GM10266 (cell line): ENCODE data around the gene C1QTNF2.

ENCODE experiments used
- DNase-seq: peaks from one replicate; pipeline ENCODE4 v3.0.0; 2012; ENCODE audit errors: extremely low spot score
- CTCF ChIP-seq: IDR thresholded peaks from 2 replicates; pipeline ENCODE4 v1.5.1; 2012; ENCODE audit warnings: mild to moderate bottlenecking, low read depth; ENCODE audit not compliant: control insufficient read depth, insufficient read depth; ENCODE audit errors: missing control alignments

Gene C1QTNF2

DNA sequence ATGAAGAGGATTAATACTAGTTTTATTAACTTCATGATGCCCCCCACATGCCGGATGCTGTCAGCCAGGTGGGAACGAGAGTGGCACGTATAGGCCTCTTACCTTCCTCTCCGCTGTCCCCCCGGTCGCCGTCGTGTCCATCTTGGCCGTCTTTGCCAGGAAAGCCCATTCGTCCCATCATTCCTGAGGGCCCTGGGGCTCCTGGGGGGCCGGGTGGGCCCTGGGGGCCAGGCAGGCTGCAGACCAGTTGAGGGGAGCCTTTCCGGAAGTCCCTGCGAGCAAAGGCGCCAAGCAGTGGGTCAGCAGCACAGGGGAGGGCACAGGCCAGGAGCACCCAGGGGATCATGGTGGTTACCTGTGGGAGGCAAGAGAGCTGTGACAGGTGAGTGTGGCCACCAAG is 15.8 kb downstream of the C1QTNF2 start:
- DNase-seq: no peak
- no peak for TF ChIP-seq CTCF

GRCh38 chr5:160353379-160353778 is 17.0 kb downstream of the C1QTNF2 start:
- no peak for DNase-seq
- no peak for TF ChIP-seq CTCF

DNA sequence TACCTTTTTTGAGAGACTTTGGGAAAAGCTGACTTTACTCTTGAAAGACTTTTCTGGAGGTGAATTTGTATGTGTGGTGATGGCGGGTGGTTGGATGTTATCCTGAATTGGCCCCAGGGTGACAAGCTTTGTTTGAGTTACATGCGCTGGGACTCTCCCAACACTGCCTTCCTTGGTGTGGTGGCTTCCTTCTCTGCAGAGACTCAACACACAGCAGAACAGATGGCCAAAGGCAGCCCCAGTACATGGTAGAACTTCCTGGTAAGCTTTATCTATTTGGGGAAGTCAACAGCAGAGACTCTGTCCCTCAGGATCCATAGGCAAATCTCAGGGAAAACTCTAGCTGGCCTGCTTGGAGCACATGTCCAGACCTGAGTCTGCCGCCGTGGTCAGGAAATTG is 18.1 kb downstream of the C1QTNF2 start:
- no peak for DNase-seq
- TF ChIP-seq CTCF: no peak

DNA sequence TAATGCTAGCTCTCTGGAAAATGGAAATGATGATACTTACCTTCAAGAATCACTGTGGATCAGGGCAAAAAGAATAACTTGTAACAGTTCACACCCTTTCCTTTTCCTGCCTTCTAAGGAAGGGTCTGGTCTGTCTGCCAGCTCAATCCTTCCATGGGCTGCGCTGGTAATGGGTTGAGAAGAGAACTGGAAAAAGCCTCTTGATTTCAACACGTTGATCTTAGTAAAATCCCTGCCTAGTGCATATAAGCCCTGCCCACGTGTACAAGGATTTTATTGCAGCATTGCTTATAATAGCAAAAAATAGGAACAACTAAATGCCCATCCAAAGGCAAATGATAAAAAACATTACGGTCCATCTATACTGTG is 20.5 kb downstream of the C1QTNF2 start:
- no peak for DNase-seq
- no peak for TF ChIP-seq CTCF

- no peak for DNase-seq
- TF ChIP-seq CTCF: no peak
Observed at GRCh38 chr5:160349249-160349934, 21.0 kb downstream of the C1QTNF2 start.

- DNase-seq: no peak
- TF ChIP-seq CTCF: no peak
Observed at GRCh38 chr5:160348080-160348479, 22.3 kb downstream of the C1QTNF2 start.

DNA sequence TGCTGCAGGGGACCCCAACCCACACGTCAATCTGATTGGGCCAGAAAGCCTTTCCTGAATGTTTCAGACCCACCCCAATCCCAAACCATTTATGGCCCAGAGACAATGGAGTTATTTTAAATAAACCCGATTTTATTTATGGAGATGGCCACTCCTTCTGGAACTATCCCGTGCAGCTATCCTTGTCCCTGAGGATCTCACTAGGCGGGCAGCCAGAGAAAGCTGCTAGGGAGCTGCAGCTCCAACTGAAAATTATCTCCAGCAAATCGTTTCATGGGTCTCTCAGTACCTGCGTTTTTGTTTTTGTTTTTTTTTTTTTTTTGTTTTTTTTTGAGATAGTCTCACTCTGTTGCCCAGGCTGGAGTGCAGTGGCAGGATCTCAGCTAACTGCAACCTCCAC is 23.0 kb downstream of the C1QTNF2 start:
- DNase-seq: no peak
- TF ChIP-seq CTCF: no peak
